ENCODE measurements around the gene PIM3.

The PIM3 gene

GRCh38 chr22:49916831-49917230 lies 43.7 kb upstream of the PIM3 start:
- TF ChIP-seq, protein P1, sequence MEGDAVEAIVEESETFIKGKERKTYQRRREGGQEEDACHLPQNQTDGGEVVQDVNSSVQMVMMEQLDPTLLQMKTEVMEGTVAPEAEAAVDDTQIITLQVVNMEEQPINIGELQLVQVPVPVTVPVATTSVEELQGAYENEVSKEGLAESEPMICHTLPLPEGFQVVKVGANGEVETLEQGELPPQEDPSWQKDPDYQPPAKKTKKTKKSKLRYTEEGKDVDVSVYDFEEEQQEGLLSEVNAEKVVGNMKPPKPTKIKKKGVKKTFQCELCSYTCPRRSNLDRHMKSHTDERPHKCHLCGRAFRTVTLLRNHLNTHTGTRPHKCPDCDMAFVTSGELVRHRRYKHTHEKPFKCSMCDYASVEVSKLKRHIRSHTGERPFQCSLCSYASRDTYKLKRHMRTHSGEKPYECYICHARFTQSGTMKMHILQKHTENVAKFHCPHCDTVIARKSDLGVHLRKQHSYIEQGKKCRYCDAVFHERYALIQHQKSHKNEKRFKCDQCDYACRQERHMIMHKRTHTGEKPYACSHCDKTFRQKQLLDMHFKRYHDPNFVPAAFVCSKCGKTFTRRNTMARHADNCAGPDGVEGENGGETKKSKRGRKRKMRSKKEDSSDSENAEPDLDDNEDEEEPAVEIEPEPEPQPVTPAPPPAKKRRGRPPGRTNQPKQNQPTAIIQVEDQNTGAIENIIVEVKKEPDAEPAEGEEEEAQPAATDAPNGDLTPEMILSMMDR (IDR thresholded peaks at IDR 0.05; ENCODE audit: control insufficient read depth, extremely low read depth, insufficient read depth): no peak
- peak overlapping the region; percentile 85 for H3K4me3 ChIP-seq (ENCODE audit: low read depth, low read length)
- no peak for DNase-seq (ENCODE audit: low read depth)

GRCh38 chr22:49917974-49918910 lies 42.3 kb upstream of the PIM3 start, which contains the start of the genes ALG12 and CRELD2:
ALG12 (minus strand) TSS chr22:49918438; CDS start chr22:49913765, 4,673 bp downstream.
CRELD2 (plus strand) TSS chr22:49918634; CDS start chr22:49918770, 136 bp downstream.
- DNase-seq (ENCODE audit: low read depth): peak; percentile 74
- TF ChIP-seq, protein P1 (IDR thresholded peaks at IDR 0.05; ENCODE audit: control insufficient read depth, extremely low read depth, insufficient read depth): no peak
- H3K4me3 ChIP-seq (ENCODE audit: low read depth, low read length): peak within 1 kb of the TSS; percentile 85

- H3K4me3 ChIP-seq (ENCODE audit: low read depth, low read length): peak overlapping the region; percentile 67
- TF ChIP-seq, protein P1 (IDR thresholded peaks at IDR 0.05; ENCODE audit: control insufficient read depth, extremely low read depth, insufficient read depth): no peak
- no peak for DNase-seq (ENCODE audit: low read depth)
Observed at GRCh38 chr22:49918911-49919881, 41.4 kb upstream of the PIM3 start.

DNA sequence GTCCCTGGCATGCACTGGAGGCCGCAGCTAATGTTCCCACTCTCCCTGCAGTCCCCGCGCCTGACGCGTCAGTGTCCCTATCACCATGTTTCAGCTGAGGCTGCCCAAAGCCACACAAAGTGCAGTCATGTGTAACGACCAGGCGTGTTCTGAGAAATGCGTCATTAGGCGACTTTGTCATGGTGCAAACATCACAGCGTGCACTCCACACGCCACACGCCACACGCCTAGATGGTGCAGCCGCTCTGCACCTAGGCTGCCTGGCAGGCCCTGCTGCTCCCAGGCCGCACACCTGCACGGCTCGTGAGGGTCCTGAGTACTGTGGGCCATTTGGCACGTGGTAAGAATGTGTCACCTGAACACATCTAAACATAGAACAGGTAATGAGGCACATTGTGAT lies 39.7 kb upstream of the PIM3 start:
- H3K4me3 ChIP-seq (ENCODE audit: low read depth, low read length): no peak overlapping the region
- TF ChIP-seq, protein P1 (IDR thresholded peaks at IDR 0.05; ENCODE audit: control insufficient read depth, extremely low read depth, insufficient read depth): no peak
- no peak for DNase-seq (ENCODE audit: low read depth)

DNA sequence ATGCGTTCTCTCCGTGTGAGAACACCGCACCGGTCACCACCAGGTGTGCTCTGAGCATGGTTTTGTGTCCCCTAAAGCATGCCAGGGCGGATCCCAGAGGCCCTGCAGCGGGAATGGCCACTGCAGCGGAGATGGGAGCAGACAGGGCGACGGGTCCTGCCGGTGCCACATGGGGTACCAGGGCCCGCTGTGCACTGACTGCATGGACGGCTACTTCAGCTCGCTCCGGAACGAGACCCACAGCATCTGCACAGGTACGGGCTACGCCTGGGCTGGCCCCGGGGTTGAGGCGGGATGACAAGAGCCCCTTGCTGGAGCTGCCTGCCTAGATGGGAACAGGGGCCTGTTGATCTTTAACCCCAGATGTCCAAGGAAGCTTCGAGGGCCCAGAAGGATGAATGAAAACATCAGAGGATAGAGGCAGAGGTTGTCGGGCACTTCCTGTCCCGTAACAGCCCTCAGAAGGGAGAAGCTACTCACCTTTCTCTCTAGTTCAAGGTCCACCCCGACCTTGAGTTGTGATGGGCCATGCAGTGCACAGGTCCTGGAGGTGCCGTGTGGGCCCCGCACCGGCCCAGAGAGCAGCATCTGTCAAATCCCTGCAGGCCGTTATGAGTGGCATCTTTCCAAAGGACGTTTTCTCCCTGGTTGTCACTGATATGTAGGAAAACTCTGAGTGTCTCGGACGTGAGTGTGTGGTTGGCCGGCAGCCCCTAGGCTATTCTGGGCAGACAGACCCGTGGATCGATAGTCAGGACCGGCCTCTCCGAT lies 38.9 kb upstream of the PIM3 start:
- H3K4me3 ChIP-seq (ENCODE audit: low read depth, low read length): no peak overlapping the region
- DNase-seq (ENCODE audit: low read depth): no peak
- TF ChIP-seq, protein P1 (IDR thresholded peaks at IDR 0.05; ENCODE audit: control insufficient read depth, extremely low read depth, insufficient read depth): no peak

DNA sequence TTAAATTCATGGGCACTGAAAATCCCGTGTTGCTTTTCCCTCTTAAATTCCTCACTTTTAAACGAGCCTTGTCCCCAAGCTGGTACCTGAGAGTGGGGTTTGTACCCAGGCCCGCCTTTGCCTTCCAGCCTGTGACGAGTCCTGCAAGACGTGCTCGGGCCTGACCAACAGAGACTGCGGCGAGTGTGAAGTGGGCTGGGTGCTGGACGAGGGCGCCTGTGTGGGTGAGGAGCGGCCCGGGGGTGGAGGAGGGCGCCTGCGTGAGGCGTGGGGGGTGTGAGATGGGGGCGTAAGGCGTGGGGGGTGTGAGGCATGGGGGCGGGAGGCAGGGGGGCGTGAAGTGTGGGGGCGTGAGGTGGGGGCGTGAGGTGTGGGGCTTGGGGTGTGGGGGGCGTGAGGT lies 38.1 kb upstream of the PIM3 start:
- DNase-seq (ENCODE audit: low read depth): no peak
- no peak overlapping the region for H3K4me3 ChIP-seq (ENCODE audit: low read depth, low read length)
- TF ChIP-seq, protein P1 (IDR thresholded peaks at IDR 0.05; ENCODE audit: control insufficient read depth, extremely low read depth, insufficient read depth): no peak

All from LNCaP clone FGC (cell line).